Stimulated activated CD4-positive, alpha-beta T cell treated with anti-CD3 and anti-CD28 coated beads, Interleukin-15, amount 100 ng/mL, for 1 hour (primary cell): ENCODE results near the gene NME8.

ENCODE experiments used
- DNase-seq, 2 donors: peaks; one replicate each; pipeline ENCODE4 v3.0.0-alpha.2; 2020; ENCODE audit warnings: low read depth in 1 of 2, low spot score in 1 of 2

The NME8 gene

DNA sequence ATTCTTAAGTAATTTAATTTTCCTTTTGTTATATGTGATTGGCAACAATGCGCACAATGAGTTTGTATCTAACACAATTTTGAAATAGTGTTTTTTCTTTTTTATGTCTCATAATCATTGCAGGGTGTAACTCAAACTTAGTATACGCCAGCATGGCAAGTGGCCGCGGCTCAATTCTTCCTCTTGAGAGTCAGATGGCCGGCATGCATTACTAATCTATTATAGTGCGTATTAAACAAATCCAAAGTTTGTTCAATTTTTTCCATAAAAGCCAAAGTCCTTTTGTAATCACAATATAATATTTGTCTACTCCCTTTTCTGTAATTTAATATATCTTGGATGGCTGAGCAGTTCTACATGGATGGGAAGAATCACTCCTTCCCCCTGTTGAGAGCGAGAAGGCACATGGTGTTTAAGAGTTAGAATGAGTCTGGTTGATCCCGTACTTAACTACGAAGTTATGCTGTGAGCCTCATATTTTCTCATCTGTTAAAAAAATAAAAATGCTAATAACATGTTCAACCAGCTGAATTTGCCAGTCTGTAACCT lies 84.7 kb downstream of the NME8 start:
- no peak for DNase-seq

DNA sequence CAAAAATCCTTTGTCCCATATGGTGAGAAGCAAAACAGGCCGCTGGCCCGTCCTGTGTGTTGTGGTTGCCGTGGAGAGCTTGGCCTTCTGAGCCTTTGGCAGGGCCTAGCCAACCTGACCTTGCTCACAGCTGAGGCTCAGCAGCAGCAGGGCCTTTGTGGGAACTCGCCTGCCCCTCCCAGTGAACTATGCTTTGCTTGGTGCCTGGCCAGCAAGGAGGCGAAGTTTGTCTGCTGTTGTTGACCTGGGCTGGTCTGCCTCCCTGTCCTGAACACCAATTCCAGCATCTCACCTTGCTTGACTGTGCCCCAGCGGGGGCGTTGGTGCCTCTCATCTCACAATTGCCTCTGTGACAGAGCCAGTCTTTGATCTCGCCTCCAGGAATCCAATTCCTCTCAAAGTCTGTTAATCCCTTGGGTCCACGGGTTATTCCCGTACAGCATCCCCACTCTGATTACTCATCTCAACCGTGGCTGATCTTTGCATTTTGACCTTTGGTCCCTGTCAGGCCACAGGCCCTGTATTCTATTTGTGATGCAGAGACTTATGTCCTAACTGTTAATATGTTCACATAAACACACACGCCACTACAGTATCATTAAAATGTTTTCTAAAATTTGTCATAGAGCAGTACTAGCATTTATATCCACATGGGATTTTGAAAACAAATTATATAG lies 94.7 kb downstream of the NME8 start:
- no peak for DNase-seq

DNA sequence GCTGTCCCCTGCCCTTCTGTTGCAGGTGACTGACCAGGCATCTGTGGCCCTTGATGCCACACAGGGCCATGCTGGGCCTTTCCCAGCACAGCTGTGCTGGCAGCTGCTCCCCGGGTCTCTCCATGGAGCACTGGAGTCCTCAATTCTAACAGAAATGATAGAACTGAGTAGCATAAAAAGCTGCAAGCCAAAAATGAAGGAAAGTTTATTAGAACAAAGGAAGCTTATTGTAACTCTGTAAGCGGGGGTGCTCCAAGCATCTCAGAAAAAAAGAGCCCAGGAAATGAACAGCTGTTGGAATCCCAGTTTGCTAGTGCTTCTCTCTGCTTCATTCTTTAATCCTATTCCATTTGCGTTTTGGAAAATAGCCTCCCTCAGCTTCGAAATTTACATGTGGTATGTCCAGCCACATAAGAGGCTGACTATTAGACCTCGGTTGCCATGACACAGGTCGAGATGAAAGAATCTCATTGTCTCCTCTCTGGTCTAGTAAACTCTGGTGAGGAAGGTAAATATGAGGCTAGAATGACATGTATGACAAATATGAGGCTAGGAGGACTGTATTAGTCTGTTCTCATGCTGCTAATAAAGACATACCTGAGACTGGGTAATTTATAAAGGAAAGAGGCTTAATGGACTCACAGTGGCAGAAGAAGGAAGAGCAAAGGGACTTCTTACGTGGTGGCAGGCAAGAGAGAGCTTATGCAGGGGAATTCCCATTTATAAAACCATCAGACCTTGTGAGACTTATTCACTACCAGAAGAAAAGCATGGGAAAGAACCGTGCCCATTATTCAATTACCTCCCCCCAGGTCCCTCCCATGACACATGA lies 95.7 kb downstream of the NME8 start:
- no peak for DNase-seq

DNA sequence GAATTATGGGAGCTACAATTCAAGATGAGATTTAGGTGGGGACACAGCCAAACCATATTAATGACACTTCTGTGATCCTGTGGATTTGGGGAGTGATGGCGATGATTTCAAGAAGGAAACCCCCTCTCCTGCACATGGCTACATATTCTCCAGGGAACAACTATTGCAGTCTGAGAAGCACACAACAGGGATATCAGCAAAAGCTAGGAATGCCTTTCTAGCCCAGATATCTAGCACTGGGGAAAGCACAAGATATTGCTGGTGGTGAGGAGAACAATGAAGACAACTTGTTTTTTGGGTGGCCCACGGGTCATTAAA lies 96.3 kb downstream of the NME8 start:
- no peak for DNase-seq

DNA sequence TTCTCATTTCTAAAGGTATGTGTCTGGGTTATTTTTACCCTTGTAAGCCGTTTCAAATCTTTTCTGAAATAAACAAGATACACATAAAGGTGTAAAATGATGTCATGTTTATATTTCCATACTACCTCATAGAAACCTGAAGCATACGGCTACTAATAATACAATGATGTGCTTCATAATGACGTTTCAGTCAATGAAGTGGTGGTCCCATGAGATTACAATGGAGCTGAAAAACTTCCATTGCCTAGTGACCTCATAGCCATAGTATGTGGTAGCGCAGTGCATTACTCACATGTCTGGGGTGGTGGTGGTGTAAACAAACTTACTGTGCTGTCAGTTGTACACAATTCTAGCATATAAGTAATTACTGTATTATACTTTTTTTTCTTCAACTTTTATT lies 96.9 kb downstream of the NME8 start:
- no peak for DNase-seq

DNA sequence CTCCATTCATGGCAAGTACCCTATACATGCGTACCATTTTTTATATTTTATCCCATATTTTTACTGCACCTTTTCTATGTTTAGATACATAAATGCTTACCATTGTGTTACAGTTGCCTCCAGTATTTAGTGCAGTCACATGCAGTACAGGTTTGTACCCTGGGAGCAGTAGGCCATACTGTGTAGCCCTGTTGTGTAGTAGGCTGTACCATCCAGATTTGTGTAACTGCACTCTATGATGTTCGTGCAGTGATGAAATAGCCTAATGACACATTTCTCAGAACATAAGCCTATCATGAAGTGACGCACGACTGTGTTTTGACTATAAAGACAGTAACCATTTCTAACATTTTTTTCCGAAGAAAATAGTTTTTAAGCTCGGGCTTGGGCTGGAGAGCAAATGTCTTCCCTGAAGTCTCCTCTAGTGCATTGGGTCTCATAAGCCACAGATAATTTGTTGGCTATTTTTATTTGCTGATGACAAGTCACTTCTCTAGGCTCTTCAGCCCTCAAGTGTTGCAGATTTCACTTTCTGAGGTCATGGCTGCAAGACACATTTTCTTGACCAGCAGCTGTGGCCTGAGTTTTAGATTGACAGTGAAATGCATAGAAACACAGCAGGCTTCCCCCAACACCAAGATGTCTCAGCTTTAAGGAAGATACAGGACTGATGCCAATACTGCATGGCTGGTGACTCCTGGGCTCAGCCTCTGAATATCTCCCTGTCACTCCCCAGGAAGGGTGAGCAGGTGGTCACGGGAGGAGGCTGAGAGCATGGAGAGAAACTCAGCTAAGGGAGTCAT lies 98.9 kb downstream of the NME8 start:
- no peak for DNase-seq

DNA sequence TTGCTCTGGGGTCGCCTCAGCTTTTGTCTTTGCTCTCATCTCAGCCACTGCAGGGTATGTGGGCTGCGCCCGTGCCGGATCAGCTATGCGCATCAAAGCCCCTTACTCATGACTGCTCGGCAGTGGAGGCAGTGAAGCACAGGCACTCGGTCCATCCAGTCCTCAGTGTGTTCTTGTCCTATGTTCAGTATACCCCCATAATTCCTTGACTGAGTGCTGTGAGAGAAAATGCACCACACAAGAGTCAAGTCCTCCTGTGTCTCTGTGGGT lies 99.5 kb downstream of the NME8 start:
- no peak for DNase-seq
